ENCODE results near the gene CFI.
A peak's percentile ranks its signal among the peaks of the same experiment; 100 is the strongest.

CFI gene

DNA sequence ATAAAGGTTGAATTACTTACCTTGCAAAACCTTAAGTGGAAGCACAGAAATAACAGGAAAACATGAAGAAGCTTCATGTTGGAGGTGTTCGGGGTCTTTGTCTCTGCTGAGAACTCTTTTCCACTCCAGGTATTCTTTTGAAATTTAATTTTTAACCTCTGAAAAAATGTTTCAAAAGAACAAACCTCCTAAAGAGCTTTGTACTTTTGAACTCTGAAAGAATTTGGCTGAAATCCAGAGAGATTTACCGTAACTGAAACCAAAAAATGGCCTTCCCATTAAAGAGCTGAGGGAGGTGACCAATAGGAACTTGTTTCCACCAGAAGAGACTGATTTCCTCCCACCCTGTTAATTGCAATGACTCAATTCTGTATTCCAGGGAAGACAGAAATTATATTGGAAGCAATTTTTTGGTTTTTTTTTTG lies at the start of gene CFI:
Gene CFI (minus strand): TSS at position 105 of the 425 bp plus-strand sequence. CDS start 28 bp downstream, at position 77.
- no peak for DNase-seq

DNA sequence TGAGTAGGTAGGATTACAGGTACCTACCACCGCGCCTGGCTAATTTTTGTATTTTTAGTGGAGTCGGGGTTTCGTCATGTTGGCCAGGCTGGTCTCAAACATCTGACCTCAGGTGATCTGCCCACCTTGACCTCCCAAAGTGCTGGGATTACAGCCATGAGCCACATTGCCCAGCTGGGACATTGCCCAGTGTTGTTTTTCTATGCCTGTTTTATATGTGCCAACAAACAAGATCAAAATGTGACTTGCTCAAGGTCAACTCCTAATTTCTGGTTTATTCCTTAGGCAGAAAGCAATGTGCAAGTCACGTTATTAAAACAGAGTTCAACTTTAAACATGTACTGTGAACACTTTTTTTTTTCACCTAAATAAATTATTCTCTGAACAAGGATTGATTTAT lies 48.8 kb upstream of the CFI start:
- no peak for DNase-seq

DNA sequence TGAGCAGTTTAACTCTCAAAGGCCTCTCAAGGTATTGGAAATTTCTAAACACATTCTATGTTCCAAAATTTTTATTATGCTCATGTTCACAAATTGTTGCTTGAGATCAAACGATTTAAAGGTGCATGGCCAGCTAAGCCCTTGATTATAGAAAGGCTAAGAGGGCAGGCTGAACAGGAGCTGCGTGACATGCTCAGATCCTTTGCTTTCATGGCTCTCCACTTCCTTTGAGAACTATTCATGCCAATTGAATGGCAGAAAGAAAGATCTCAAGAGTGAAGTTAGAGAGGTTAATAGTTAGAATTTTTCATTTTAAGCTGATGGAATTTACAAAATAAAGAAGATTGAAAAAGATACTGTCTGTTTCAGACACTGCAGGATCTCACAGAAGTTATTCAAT lies 46.7 kb upstream of the CFI start:
- DNase-seq: no peak

DNA sequence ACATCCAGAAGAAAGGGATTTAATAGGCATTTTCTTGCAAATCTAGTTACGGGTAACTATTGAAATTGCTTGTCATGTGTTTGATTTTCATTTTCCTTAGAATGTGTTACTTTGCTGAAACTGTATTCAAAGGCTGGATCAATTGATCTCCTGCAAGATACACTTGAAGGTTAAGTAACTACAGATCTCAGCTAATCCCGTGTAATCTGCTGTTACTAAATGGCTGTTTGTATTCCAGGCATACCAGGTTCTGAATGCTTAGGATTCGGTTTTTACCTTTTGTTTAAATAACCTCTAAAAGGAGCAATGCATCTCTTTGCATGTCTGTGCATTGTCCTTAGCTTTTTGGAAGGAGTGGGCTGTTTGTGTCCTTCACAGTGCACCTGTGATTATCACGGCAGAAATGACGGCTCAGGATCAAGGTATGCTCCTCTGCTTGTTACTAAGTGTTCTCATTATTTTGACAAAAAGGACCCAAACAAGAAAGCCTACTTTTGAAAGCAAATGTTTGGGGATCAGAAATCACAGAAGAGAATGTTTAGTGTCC lies 46.2 kb upstream of the CFI start, which contains the start of gene LRIT3:
Gene LRIT3 (plus strand): TSS at position 212 of the 547 bp plus-strand sequence. CDS start 95 bp downstream, at position 307.
- DNase-seq: no peak

DNA sequence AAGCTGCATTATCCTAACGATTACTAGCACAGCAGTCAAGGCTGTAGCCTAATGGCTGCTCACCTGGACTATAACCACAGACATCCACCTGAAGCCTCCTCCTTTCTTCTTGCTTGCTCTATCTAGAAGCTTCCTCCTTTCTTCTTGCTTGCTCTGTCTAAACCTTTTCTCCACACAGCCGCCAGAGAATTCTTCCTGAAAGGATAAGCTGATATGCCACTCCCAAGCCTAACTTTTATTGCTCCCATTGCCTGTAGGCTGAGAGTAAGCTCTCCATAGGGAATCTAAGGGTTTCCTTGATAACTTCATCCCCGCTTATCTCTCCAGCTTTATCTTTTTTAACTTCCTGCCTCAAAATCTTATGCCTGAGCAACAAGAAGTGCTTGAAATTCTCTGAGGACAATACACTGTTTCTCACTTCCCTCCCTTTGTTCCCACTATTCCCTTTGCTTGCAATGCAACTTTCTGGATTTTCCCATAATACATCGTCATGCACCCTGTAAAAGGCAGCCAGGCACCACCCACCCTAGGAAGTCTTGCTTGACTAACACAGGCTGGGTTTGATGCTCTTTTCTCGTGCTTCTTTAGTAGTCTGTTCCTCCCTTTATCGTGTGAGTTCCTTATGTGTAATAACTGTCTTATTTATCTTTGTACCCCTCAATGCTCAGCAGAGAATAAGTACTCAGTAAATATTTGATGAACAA lies 44.7 kb upstream of the CFI start:
- DNase-seq: no peak

DNA sequence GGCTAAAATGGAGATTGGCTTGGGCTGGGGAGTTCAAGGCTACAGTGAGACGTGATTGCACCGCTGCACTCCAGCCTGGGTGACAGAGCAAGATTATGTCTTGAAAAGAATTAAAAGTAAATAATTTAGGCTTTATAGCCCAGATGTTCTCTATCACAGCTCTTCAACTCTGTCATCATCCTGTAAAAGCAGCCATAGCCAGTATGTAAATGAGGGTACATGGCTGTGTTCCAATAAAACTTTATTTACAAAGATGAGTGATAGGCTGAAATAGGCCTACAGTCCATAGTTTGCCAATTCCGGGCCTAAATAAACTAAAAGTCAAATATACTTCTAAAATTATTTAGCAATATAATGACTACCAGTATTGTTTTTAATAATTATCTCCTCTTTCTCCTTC lies 35.2 kb upstream of the CFI start:
- DNase-seq: no peak

DNA sequence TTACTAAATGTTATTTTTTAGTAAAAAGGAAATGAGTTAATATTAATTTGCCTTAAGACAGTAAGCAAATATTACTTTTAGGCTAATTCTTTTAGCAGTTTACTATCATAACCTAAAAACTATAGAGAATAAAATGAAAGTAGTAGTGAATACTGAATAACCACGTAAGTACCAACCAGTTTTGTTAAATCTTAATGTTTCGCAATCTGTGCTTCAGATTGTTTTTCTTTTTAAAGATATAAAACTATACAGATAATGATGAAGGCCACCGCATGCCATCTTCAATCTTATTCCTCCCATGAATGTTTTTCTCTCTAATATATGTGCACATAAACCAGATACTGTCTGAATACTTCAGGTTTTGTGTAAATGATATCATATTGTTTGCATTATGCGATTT lies 32.0 kb upstream of the CFI start:
- no peak for DNase-seq

DNA sequence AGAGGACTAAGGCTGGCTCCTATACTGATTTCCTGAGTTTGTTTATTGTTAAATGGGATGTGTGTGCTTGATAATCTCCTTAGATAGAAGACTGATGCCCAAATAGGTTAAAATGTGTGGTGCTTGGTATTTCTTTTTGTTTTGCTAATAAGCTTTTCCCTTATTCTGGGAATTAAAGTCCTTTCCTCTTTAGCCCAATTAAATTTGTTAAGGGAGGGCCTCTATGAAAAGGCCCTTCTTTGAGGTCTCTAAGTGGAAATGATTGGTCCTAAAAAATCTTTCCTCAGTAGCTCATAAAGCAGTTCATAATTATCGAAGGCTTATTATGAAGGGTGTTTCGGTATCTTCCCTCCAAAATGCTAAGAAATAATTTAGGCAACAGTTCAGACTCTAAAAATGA lies 25.9 kb upstream of the CFI start, which contains the start of gene RRH:
Gene RRH (plus strand): TSS at position 301 of the 400 bp plus-strand sequence. CDS start 56 bp downstream, at position 357.
- DNase-seq: no peak

DNA sequence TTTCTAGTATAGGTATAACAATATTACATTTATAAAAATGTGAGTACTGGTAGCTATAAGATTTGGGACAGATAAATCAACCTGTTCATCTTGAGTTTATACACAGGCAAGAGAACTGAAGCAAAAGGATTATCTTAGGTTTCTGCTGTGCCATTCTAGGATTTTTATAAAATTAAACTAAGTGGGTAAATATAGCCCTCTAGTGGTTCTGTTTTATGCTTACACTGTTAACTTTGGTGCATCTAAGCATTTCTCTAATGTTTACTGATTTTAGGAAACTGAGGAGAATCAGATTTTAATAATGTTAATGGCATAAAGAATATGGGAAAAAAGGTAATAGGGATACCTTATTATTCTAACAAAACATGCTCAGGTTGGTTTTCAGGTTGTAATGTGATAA lies 24.9 kb upstream of the CFI start:
- no peak for DNase-seq

DNA sequence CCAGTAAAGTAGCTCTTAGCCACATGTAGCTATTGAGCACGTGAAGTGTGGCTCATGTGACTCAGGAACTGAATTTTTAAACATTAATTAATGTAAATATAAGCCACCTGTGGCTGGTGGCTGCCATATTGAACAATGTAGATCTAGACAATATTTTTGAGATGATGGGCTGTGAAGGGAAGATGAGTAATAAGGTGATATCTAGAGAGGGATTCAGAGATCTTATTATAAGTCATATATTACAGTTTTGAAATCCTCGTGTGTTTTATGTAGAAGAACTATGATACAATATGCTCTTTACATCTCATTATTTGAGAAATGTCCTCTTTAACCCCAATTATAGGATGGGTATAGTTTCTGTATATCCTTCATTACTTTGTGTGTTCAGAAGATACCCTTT lies 19.4 kb upstream of the CFI start:
- no peak for DNase-seq

DNA sequence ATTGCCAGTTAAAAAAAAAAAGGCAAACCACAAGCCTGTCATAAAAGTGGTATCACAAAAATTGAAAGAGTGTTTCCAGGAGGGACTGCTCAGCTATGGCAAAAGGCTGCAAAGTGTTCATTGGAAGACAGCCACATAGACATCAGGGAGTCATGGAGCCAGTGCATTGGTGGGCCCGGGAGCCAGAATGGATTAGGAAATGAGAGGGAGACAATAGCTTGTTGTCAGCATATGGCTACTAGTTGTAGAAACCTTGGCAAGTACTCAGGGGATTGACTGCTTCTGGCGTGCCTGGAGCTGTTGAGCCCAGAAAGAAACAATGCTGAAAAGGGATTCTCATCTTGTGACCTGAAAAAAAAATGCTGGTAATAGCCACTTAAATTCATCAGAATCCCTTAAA lies 18.8 kb upstream of the CFI start:
- no peak for DNase-seq

DNA sequence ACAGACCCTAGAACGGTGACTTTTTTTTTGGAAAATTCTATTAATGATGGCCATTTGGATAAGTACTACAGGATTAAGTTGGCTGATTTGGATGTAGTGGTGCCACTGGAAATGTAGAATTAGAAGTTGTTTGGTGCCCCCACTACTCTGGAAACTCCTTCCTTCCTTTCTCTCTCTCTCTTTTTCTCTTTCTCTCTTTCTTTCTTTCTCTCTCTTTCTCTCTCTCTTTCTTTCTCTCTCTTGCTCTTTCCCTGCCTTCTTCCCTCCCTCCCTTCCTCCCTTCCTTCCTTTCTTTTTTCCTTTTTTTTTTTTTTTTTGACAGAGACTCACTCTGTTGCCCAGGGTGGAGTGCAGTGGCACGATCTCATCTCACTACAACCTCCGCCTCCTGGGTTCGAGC lies 16.5 kb upstream of the CFI start:
- no peak for DNase-seq

DNA sequence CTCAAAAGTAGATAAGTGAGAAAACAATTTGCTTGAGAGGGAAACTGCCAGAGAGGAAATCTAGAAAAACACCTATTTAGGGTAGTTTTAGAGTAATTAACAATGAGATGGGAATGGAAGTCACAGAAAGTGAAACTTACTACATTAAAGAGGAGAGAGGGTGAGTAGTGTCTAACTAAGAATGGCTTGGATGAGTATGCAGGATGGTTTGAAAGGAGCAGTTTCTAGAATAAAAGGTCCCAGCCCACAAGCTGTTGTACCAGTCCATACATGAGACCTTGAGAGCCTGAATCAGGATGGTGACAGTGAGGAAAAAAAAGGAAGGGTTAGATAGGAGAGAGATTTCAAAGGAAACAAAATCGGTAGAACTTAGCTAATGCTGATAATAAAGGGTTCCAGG lies 15.1 kb upstream of the CFI start:
- no peak for DNase-seq

DNA sequence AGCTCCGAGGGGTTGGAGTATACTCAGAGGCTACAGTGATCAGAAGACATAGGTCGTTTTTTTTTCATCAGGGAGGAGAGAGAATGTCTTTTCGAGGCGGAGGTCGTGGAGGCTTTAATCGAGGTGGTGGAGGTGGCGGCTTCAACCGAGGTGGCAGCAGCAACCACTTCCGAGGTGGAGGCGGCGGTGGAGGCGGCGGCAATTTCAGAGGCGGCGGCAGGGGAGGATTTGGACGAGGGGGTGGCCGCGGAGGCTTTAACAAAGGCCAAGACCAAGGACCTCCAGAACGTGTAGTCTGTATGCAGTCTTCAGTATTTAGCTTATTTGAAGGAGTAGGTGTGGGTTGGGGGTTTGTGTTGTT lies 14.3 kb upstream of the CFI start:
- peak; percentile 81 for DNase-seq

DNA sequence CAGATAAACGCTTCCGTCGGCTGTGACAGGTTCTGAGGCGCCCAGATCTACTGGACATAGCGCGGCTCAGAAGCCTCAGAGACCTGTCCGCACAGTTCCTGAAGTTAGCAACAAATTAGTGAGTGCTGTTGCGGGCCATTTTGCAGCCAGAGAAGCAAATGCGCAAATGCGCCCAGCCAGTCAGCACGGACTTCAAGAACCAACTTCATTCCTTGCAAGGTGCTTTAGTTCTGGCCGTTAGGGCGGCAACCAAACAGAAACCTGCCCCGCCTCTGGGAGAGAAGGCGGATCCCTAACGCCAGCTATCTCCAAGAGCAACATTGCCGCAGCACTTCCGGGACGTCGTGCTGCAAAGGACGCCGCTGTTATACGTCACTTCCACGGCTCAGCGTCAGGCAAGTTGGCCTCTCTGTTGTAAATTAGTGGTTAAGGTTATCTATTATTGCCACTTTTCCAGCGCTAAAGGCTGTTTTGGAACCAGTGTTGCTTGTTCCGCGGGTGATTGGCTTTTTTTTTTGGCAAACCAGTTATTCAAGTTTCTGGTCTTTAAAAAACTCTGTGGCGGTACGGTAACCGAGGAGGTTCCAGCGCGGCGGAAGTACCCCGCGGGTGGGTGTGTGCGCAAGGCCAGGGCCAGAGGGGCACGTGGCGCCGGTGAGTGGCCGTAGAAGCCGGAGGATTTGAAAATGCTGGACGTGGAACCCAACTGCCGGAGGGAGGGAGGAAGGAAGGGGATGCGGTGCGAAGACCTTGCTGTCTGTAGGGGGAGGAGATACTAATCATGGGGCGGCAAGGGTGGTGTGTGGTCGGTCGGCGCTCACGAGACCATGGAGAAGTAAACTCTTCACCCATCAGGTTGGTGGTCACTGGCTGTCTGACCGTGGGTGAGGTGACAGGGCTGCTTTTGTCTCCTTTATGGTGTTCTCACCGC lies 13.6 kb upstream of the CFI start, which contains the start of gene GAR1:
Gene GAR1 (plus strand): TSS at position 612 of the 931 bp plus-strand sequence. CDS start 403 bp downstream, outside the sequence.
- DNase-seq: peak; percentile 96

DNA sequence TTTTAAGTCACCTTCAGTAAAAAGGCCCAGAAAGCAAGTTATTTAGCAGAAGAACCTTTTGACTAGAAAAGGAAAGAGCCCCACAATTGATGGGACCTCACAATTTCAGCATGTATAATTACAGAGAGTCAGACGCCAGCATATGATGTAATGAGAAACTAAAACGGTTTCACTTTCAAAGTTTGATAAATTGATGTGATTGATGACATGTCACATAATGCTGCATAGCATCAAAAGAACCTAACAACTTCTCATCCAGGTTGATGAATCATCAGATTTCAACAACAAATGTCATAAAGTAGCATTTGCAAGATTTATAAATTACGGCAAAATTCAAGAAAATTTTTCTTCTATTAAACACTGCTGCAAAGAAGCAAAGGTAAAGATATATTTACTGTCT lies 9.9 kb upstream of the CFI start:
- DNase-seq: no peak

DNA sequence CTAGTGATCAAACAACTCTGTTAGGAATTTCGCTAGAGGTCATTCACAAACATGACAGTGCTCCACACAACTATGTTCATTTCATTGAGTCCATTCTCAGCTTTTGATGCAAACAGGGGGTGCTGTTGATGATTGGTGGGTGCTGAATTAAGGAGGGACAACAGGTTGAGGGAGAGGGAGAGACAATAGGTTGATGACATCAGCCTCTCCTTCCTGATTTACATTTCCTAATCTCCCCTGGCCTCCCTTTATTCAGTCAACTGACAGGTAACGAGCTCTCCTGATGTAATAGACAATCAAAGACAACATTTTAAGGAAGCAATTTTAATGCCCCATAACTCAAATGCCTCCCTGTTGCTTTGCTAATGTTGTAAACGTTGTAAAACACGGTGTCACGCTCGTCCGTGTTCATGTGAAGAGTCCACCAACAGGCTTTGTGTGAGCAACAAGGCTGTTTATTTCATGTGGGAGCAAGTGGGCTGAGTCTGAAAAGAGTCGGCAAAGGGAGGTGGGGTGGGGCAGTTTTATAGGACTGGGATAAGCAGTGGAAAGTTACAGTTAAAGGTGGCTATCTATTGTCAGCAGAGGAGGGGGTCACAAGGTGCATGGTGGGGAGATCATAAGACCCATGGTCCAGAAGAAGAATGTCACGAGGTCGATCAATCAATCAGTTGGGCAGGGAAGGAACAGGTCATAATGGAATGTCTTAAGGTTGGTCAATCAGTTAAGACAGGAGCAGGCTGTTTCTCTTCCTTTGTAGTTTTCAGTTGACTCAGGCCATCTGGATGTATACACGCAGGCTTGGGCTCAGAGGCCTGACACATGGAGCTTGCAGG lies 9.0 kb upstream of the CFI start:
- DNase-seq: no peak

DNA sequence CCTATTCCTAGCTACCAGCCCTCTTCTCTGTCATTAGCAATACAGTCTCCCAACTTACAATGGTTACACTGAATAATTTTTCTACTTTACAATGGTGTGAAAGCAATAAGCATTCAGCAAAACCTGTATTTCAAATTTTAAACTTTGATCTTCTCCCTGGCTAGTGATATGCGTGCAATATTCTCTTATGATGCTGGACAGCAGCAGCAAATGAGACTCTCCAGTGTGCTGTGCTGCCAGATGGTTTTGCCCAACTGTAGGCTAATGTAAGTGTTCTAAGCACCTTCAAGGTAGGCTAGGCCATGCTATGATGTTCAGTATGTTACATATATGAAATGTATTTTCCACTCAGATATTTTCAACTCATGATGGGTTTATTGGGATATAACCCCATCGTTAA lies 7.9 kb upstream of the CFI start:
- no peak for DNase-seq

DNA sequence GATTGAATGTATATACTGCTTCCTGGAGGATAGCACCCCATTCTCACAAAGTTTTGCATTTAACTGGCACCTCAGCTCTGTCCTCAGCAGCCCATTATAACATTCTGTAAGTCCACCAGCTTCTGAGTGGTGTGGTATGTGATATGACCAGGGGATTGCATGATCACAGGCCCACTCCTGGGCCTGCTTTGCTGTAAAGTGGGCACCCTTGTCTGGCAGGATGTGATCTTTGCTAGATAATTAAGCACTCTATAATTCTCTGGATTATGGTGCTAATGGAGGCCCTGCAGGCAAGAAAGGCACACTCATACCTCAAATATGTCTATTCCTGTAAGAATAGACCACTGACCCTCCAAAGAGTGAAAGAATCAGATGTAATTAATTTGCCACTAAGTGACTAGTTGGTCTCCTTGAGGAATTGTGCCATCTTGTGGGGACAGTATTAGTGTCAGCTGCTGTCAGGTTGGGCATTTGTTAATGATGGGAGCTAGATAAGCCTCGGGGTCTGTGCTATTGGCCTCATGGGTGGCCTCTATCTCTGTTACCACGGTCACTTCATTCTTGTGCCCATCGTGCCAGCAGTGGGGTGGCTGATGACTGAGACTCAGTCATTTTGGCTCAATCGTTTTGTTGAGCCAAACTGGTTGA lies 2.2 kb upstream of the CFI start:
- no peak for DNase-seq

DNA sequence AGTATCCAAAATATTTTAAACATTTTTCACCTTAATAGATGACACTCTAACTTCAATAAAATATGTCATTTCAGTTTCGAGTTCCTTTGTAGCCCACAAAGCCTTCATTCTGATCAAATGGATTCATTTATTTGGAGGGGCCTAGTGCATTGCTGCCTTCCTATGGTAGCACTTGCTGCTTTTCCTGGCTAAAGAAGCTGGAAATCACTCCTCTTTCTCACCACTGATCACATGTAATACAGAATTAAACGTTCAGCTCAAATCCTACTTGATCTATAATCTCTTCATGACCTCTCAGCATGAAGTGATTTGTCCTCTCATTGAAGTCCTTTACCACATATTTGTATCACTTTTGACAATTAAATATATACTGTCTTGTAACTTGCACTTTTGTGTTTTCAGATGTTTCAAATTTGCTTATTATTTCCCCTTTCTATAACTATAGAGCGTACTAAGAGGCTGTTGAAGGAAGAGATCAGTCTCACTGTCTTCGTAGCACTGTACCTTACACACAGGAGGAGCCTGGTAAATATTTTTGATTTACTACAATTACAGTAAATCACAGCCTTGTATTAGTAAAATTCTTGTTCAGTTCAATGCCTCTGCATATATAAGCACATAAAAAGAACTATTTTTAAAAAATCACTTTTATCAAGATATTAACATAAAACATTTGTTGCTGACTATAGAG lies 555 bp downstream of the CFI start:
- DNase-seq: no peak

DNA sequence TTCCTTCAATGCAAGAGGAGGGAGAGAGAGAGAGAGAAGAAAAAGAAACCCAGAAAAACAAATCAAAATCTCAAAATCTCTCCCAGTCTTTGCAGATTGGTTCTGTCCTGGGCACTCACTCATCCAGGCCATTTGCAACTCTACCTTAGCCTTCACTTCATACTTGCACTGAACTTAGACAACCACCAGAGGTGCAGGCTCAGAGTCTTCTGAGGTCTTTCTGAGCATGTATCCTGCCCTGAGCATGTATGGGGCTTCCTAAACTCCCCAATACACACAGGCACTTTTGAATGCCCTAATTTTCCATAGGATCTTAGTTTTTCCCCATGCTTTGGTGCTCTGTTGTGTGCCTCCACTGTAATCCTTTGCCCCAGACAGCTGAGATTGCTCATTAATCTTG lies 2.9 kb downstream of the CFI start:
- DNase-seq: no peak

DNA sequence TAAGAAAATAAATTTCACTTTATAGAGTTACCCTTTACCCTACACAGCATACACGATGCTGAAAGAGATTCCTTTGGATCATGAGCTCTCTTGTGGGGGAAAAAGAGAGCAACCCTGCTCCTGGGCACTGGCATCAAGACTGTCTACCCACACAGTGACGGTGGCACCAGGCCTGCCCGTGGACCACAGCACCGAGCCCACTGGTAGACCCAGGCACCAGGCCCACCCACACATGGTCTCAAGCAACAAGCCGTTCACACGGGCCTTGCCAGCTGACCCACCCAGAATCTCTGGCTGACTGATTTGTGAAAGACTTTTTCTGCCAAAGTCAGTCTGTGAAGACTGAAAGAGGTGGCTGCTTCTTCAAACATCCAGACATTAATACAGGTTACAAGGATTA lies 6.7 kb downstream of the CFI start:
- DNase-seq: no peak
